ENCODE measurements around the gene TBCCD1.

DNA sequence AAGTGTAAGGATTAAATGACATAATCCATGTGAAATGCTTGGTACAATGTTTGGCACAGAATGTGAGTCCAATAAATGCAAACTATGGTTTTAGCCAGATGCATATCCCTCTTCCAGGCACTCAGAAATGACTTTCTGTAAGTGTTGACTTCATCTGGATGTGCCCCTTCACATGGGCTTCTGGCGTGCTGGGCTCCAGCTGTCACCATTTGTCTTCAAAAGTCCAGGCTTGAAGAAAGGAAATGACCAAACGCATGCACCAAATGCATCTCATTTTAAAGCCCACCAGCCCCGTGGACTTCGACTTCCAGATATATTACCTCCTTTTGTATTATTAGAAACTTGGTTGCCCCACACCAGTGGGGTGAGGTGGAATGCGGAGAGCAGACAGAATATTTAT lies 46.7 kb downstream of the TBCCD1 start:
- TF ChIP-seq REST (IDR thresholded peaks at IDR 0.05; ENCODE audit: insufficient read depth in 1 of 2, low read depth in 2 of 2, low read length in 1 of 2): no peak
- TF ChIP-seq, protein P1, sequence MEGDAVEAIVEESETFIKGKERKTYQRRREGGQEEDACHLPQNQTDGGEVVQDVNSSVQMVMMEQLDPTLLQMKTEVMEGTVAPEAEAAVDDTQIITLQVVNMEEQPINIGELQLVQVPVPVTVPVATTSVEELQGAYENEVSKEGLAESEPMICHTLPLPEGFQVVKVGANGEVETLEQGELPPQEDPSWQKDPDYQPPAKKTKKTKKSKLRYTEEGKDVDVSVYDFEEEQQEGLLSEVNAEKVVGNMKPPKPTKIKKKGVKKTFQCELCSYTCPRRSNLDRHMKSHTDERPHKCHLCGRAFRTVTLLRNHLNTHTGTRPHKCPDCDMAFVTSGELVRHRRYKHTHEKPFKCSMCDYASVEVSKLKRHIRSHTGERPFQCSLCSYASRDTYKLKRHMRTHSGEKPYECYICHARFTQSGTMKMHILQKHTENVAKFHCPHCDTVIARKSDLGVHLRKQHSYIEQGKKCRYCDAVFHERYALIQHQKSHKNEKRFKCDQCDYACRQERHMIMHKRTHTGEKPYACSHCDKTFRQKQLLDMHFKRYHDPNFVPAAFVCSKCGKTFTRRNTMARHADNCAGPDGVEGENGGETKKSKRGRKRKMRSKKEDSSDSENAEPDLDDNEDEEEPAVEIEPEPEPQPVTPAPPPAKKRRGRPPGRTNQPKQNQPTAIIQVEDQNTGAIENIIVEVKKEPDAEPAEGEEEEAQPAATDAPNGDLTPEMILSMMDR (IDR thresholded peaks at IDR 0.05): no peak

Measured in Panc1 (cell line).